H1 (cell line): Measurements from ENCODE around the gene SLC19A1.

Source experiments
- CTCF ChIP-seq, 3 experiments: IDR thresholded peaks; 1 replicate in 2 of 3; 2 replicates in 1 of 3; pipeline versions ENCODE4 v1.5.1 to v1.6.1; 2011; ENCODE audit warnings: low read length in 3 of 3, mild to moderate bottlenecking in 3 of 3, inconsistent platforms in 2 of 3, low read depth in 1 of 3, moderate library complexity in 1 of 3; ENCODE audit not compliant: insufficient read depth in 1 of 3; ENCODE audit errors: control extremely low read depth in 1 of 3
- EP300 ChIP-seq, 2 experiments: IDR thresholded peaks; 1 replicate in 1 of 2; 2 replicates in 1 of 2; pipeline ENCODE4 v1.6.1; 2011 to 2012; ENCODE audit warnings: low read depth in 2 of 2, low read length in 2 of 2, mild to moderate bottlenecking in 2 of 2, borderline replicate concordance in 1 of 2, inconsistent platforms in 1 of 2, moderate library complexity in 1 of 2
- EZH2 ChIP-seq: fragments of 200-600 bp; sonication (generic); IDR thresholded peaks from 2 replicates; pipeline ENCODE4 v1.7.1; 2012; ENCODE audit warnings: low read depth, mild to moderate bottlenecking, moderate library complexity, low read length, inconsistent platforms; ENCODE audit not compliant: severe bottlenecking
- HDAC6 ChIP-seq: IDR thresholded peaks from one replicate; pipeline ENCODE4 v1.7.1; 2012; ENCODE audit warnings: low read depth, mild to moderate bottlenecking, inconsistent platforms, low read length, moderate library complexity
- POLR2A ChIP-seq, 2 experiments: IDR thresholded peaks; 1 replicate in 1 of 2; 2 replicates in 1 of 2; pipeline ENCODE4 v1.6.1; 2011; ENCODE audit warnings: low read depth in 2 of 2, low read length in 2 of 2, mild to moderate bottlenecking in 2 of 2; ENCODE audit errors: control extremely low read depth in 1 of 2
- POLR2AphosphoS5 ChIP-seq: IDR thresholded peaks from 2 replicates; pipeline ENCODE4 v1.6.1; 2011; ENCODE audit warnings: low read depth, low read length
- RBBP5 ChIP-seq: IDR thresholded peaks from 2 replicates; pipeline ENCODE4 v1.7.1; 2012; ENCODE audit warnings: low read depth, mild to moderate bottlenecking, inconsistent platforms, low read length, moderate library complexity, borderline replicate concordance
- RNF2 ChIP-seq: fragments of 200-900, 300-1000 bp; sonication (generic); IDR thresholded peaks from 2 replicates; pipeline ENCODE4 v1.7.1; 2016; ENCODE audit warnings: borderline replicate concordance, low read depth, mild to moderate bottlenecking, antibody characterized with exemption, low read length; ENCODE audit not compliant: poor library complexity, severe bottlenecking; ENCODE audit errors: missing control alignments
- SIN3A ChIP-seq, 2 experiments: IDR thresholded peaks in 1 of 2; conservative IDR thresholded peaks in 1 of 2; 2 replicates each; pipeline ENCODE4 v1.6.1; 2011 to 2012; ENCODE audit warnings: low read length in 2 of 2, improper control_type of control experiment in 1 of 2, low read depth in 1 of 2, mild to moderate bottlenecking in 1 of 2
- SUZ12 ChIP-seq: fragments of 200-600 bp; sonication (generic); IDR thresholded peaks from 2 replicates; pipeline ENCODE4 v1.6.1; 2012; ENCODE audit warnings: mild to moderate bottlenecking, inconsistent platforms, low read length, moderate library complexity, mixed read lengths
- TBP ChIP-seq: IDR thresholded peaks from 2 replicates; pipeline ENCODE4 v1.6.1; 2011; ENCODE audit warnings: low read depth, low read length, improper control_type of control experiment
- ZNF274 ChIP-seq: IDR thresholded peaks from 2 replicates; pipeline ENCODE4 v1.7.0; 2012; ENCODE audit warnings: low read length, borderline replicate concordance; ENCODE audit errors: extremely low read depth

GRCh38 chr21:45537746-45538291 lies 4.4 kb downstream of the SLC19A1 start:
- TF ChIP-seq POLR2AphosphoS5, result no peak
- no peak for TF ChIP-seq CTCF (IDR thresholded peaks at IDR 0.05; ENCODE audit: control extremely low read depth in 1 of 3, insufficient read depth in 1 of 3, low read depth in 1 of 3, low read length in 3 of 3)
- TF ChIP-seq ZNF274, result no peak
- TF ChIP-seq POLR2A (IDR thresholded peaks at IDR 0.05; ENCODE audit: control extremely low read depth in 1 of 2, low read depth in 2 of 2, low read length in 2 of 2), result no peak
- no peak for TF ChIP-seq RBBP5
- TF ChIP-seq EP300 (IDR thresholded peaks at IDR 0.05; ENCODE audit: borderline replicate concordance in 1 of 2, low read depth in 2 of 2, low read length in 2 of 2), result no peak
- no peak for TF ChIP-seq SUZ12
- no peak for TF ChIP-seq SIN3A (conservative IDR thresholded peaks at IDR 0.05 in 1 of 2, IDR thresholded peaks at IDR 0.05 in 1 of 2; ENCODE audit: low read depth in 1 of 2, low read length in 2 of 2)
- no peak for TF ChIP-seq TBP
- TF ChIP-seq HDAC6, result no peak
- no peak for TF ChIP-seq EZH2
- no peak for TF ChIP-seq RNF2
